Heart right ventricle (tissue), 16 donors: ENCODE data around the gene CHTF18. TPM values are rescaled to one million over a fixed set of nuclear protein-coding genes. Genes with fewer than 3 reads are reported as not detected.
"Not testable (repeated sequence)": the region's sequence is repeated elsewhere in the genome, so short reads cannot be mapped to it uniquely, and the experiment has no call there.

ENCODE experiments used
- ATAC-seq, 8 donors: fragments of 200-7000 bp; cut with Tn5 transposase; one replicate each; pipeline ENCODE4 v1.9.1; 2020; ENCODE audit warnings: mild to moderate bottlenecking in 8 of 8, moderate library complexity in 8 of 8, moderate number of reproducible peaks in 1 of 8
- DNase-seq, 2 donors: peaks; one replicate each; pipeline ENCODE4 v3.0.0-alpha.2; 2020
- H3K27ac ChIP-seq, 10 donors: fragments of 200-600 bp; sonication (generic) in 2 of 10; one replicate each; pipeline versions ENCODE4 v1.5.0 to v1.8.0; 2020 to 2022; ENCODE audit warnings: mild to moderate bottlenecking in 3 of 10
- H3K27me3 ChIP-seq, 7 donors: fragments of 200-600 bp; one replicate each; pipeline ENCODE4 v1.8.0; 2021 to 2022; ENCODE audit warnings: mild to moderate bottlenecking in 2 of 7
- H3K36me3 ChIP-seq, 9 donors: fragments of 200-600 bp; sonication (generic) in 1 of 9; one replicate each; pipeline versions ENCODE4 v1.5.0 to v1.8.0; 2020 to 2022; ENCODE audit warnings: mild to moderate bottlenecking in 2 of 9
- H3K4me1 ChIP-seq, 9 donors: fragments of 200-600 bp; sonication (generic) in 1 of 9; one replicate each; pipeline versions ENCODE4 v1.5.0 to v1.8.0; 2020 to 2022; ENCODE audit warnings: mild to moderate bottlenecking in 4 of 9
- H3K4me3 ChIP-seq, 10 donors: fragments of 200-600 bp; sonication (generic) in 2 of 10; one replicate each; pipeline versions ENCODE4 v1.5.0 to v1.8.0; 2020 to 2022; ENCODE audit warnings: mild to moderate bottlenecking in 7 of 10, moderate library complexity in 2 of 10
- H3K9me3 ChIP-seq, 11 donors: fragments of 200-600 bp in 10 of 11; sonication (generic) in 2 of 11; one replicate each; pipeline versions ENCODE4 v1.5.0 to v1.8.0; 2013 to 2022; ENCODE audit warnings: mild to moderate bottlenecking in 2 of 11, control low read depth in 1 of 11, moderate library complexity in 1 of 11
- WGBS, 2 donors: extraction: QIAGEN DNeasy Blood & Tissue Kit; methylation state at CpG; one replicate each; pipeline ENCODE4 v1.1.7; 2013; ENCODE audit warnings: inconsistent platforms in 1 of 2; 5-methylcytosine and 5-hydroxymethylcytosine counted together
- intact Hi-C, 10 donors: fragments of 100-400 bp; cut with DNase I; formaldehyde crosslinking; loops; one replicate each; pipeline versions ENCODE4 v1.11.1 to v1.14.2; 2022
- polyA plus RNA-seq, 2 donors: library from polyadenylated mRNA; stranded (reverse); fragments of 200-250 nt; gene quantifications; one replicate each; pipeline ENCODE4 v1.2.3, GENCODE V29; 2013
- total RNA-seq, 10 donors: library from RNA; stranded (reverse); fragmentation: NEBNext Ultra II Directional in 3 of 10; extraction: Animal tissue kit (Norgen Biotek cat#: 25700) in 3 of 10; gene quantifications; one replicate each; pipeline versions ENCODE4 v1.2.1 to v1.2.4, GENCODE V29; 2021 to 2023
- TF ChIP-seq, protein P1 (sequence below), 9 donors: fragments of 200-600 bp; sonication (generic) in 2 of 9; IDR thresholded peaks; one replicate each; pipeline versions ENCODE4 v1.5.0 to v1.8.0; 2021 to 2022; ENCODE audit warnings: antibody characterized with exemption in 9 of 9, mild to moderate bottlenecking in 5 of 9, moderate library complexity in 1 of 9
- donor health status: Arrhythmogenic right ventricular cardiomyopathy.
- donor health status: ischemic (EF 13 %, LVEDD 7.1; RV severe dilation, severe dysfunction).
- donor health status: healthy with polysubstance abuse.
- donor health status: DM: no; HTN: yes; CAD: no.
- donor health status: DM: no; HTN: no; CAD: no.
- donor health status: ischemic (EF 25% LVEDD 6.9; RV normal size, moderate dysfunction).
- donor health status: ischemic (EF 25% LVEDD 5.7; RV mildly dilated, moderate dysfunction).
- donor health status: healthy.
- donor health status: DM: yes; HTN: yes; CAD: no.
- donor health status: Ischemic cardiomyopathy.
- donor health status: ischemic (EF 35%, LVEDD 5.7; RV mildly dilated, moderate dysfunction).
- donor health status: nonischemic (EF 11% LVEDD 7.7; RV severe dilation, severe dysfunction).
- donor health status: DM: yes; HTN: yes; CAD: no.
- donor health status: PGD.
- donor health status: ischemic (EF 29% LVEDD 5.4; RV normal size, mild dysfunction).
- donor health status: nonischemic (EF 23%, LVEDD 6.1; RV moderate dilation, normal function).

CHTF18 gene
- total and polyA plus RNA-seq, 12 donors: 2.8 to 8.2 (median 5.8) TPM

DNA sequence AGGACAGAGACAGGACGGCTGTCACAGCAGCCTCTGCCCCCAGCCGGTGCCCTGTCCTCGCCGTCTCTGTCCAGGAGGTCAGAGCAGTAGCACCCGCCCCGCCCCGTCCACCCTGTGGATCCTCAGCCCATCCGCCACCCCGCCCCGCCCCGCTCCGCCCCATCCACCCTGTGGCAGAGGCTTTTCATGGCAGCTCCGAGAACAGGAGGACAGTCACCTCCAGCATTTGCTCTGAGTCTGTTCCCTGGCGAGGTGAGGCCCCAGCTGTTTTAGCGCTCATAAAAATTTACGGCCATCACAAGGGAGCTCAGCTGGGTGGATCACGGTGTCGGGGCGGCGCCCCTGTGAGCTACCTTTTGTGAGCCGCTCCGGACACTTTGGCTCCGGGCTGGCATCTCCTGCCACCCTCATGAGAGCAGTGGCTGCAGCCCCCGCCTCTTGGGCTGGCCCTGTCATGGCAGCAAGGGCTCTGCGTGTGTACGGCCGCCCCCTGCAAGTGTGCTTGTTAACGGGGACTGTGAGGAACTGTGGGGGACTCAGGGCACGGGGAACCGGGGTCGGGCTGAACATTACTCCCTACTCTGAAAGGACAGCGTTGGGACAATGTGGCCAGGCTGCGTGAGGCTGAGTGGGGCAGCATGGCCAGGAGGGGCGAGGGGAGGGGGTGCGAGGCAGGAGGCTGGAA is 44.4 kb downstream of the CHTF18 start:
- no peaks in the 10 kb centered on the region for H3K36me3 ChIP-seq
- WGBS, 2 donors: 86 to 87% methylated on average over 35 of the region's 35 CpGs
- intact Hi-C loops: no loop called here
- H3K27me3 ChIP-seq: peaks cover 0 to 9% (median 0%) of the 10 kb centered on the region in 7 donors
- H3K4me3 ChIP-seq: no peak overlapping the region
- no peak for DNase-seq
- ATAC-seq: no peak
- H3K9me3 ChIP-seq: peaks cover 0 to 45% (median 19%) of the 10 kb centered on the region in 11 donors
- TF ChIP-seq, protein P1, sequence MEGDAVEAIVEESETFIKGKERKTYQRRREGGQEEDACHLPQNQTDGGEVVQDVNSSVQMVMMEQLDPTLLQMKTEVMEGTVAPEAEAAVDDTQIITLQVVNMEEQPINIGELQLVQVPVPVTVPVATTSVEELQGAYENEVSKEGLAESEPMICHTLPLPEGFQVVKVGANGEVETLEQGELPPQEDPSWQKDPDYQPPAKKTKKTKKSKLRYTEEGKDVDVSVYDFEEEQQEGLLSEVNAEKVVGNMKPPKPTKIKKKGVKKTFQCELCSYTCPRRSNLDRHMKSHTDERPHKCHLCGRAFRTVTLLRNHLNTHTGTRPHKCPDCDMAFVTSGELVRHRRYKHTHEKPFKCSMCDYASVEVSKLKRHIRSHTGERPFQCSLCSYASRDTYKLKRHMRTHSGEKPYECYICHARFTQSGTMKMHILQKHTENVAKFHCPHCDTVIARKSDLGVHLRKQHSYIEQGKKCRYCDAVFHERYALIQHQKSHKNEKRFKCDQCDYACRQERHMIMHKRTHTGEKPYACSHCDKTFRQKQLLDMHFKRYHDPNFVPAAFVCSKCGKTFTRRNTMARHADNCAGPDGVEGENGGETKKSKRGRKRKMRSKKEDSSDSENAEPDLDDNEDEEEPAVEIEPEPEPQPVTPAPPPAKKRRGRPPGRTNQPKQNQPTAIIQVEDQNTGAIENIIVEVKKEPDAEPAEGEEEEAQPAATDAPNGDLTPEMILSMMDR (IDR thresholded peaks at IDR 0.05): no peak
- no peaks in the 10 kb centered on the region for H3K4me1 ChIP-seq
- H3K27ac ChIP-seq: no peak overlapping the region

DNA sequence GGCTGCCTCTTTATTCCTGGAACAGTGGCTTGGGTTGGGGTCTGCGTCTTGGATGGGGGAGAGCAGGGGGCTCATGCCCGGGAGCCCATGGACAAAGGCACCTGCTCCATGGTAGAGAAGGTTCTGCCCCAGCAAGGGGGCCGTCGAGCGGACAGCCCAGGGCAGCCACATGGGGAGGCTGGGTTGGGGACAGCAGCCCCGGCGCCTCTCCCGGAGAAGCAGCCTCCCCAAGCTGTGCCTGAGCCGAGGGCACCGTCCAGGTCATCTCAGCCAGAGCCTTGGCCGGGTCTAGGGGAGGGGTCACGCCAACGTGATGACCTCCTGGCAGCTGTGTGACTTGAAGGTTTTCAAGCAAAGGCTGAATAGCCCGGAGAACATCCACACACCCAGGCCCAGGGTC is 45.0 kb downstream of the CHTF18 start:
- DNase-seq (no peak), ATAC-seq (no peak)
- H3K9me3 ChIP-seq: peaks cover 0 to 50% (median 19%) of the 10 kb centered on the region in 11 donors
- no peaks in the 10 kb centered on the region for H3K4me1 ChIP-seq
- intact Hi-C loops: no loop called here
- TF ChIP-seq, protein P1 (IDR thresholded peaks at IDR 0.05): no peak
- no peak overlapping the region for H3K4me3 ChIP-seq
- WGBS, 2 donors: 87 to 88% methylated on average over 14 of the region's 14 CpGs
- H3K27me3 ChIP-seq: peaks cover 0 to 5% (median 0%) of the 10 kb centered on the region in 7 donors
- H3K27ac ChIP-seq: no peak overlapping the region
- no peaks in the 10 kb centered on the region for H3K36me3 ChIP-seq

DNA sequence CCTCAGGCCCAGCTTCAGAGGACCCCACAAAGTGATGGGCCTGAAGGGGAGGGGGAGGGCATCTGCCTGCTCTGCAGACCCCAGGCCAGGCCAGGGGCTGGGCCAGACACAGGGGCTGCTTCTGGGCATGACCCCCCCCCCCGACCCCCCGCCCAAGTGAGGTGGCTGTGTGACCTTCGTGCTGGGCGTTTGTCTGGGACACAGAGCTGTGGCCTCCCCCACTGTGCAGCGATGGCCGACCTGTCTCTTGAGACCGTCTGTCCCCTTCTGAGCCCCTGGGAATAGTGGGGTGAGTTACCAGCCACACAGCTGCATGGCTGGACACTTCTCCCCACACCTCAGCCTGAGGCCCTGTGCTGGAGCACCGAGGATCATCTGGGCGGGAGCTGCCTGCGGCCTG is 47.0 kb downstream of the CHTF18 start:
- intact Hi-C loops: no loop called here
- ATAC-seq (no peak), DNase-seq (no peak)
- Histone ChIP-seq H3K4me3 (no peak overlapping the region), H3K27ac (no peak overlapping the region), H3K4me1 (no peaks in the 10 kb centered on the region), H3K9me3 (peaks cover 0 to 50% (median 19%) of the 10 kb centered on the region in 11 donors), H3K36me3 (no peaks in the 10 kb centered on the region), H3K27me3 (peaks cover 0 to 19% (median 5%) of the 10 kb centered on the region in 7 donors)
- TF ChIP-seq, protein P1 (IDR thresholded peaks at IDR 0.05): no peak
- 88 to 94% methylated on average over 10 of the region's 10 CpGs for WGBS, 2 donors

DNA sequence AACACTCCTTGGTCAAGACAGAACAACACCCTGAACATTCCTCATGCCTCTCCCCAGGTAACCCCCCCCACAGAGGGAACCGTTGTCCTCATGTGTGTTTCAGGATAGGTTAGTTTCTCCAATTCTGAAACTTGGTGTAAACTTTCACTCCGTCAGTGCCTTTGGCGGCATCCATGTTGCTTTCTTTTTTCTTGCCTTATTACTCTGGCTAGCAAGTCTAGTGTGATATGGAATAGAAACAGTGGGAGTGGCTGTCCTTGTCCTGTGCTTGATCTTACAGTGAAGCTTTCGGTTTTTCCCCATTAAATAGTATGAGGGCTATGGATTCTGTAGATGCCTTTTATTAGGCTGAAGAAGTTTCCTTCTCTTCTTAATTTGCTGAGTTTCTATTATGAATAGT is 47.8 kb downstream of the CHTF18 start:
- peaks cover 0 to 26% (median 10%) of the 10 kb centered on the region in 7 donors for H3K27me3 ChIP-seq
- intact Hi-C loops: no loop called here

DNA sequence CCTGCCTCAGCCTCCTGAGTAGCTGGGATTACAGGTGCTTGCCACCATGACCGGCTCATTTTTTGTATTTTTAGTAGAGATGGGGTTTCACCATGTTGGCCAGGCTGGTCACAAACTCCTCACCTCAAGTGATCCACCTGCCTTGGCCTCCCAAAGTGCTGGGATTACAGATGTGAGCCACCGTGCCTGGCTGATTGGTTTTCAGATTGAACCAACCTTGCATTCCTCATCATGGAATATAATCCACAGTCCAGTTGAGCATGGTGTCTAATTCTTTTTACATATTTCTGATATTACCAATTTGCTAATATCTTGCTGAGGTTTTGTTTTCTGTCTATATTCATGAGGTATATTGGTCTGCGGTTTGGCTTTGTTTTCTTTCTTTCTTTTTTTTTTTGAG is 48.4 kb downstream of the CHTF18 start:
- H3K27ac ChIP-seq, H3K4me1 ChIP-seq, intact Hi-C loops, H3K4me3 ChIP-seq, H3K36me3 ChIP-seq, DNase-seq, ATAC-seq: not testable (repeated sequence)
- Histone ChIP-seq H3K27me3 (peaks cover 0 to 32% (median 10%) of the 10 kb centered on the region in 7 donors), H3K9me3 (peaks cover 0 to 50% (median 19%) of the 10 kb centered on the region in 11 donors)
- 87 to 93% methylated on average over 3 of the region's 3 CpGs for WGBS, 2 donors

More for the DNA sequence above, 47.8 kb downstream of the CHTF18 start:
- DNase-seq: no peak
- peaks cover 0 to 50% (median 19%) of the 10 kb centered on the region in 11 donors for H3K9me3 ChIP-seq
- TF ChIP-seq, protein P1 (IDR thresholded peaks at IDR 0.05): no peak
- H3K4me1 ChIP-seq: no peaks in the 10 kb centered on the region
- no peak for ATAC-seq
- no peaks in the 10 kb centered on the region for H3K36me3 ChIP-seq
- 80 to 91% methylated on average over 4 of the region's 4 CpGs for WGBS, 2 donors
- H3K27ac ChIP-seq: no peak overlapping the region
- no peak overlapping the region for H3K4me3 ChIP-seq
